Fibroblast of the aortic adventitia (primary cell): ENCODE measurements around the gene MYO5A. TPM values are rescaled to one million over a fixed set of nuclear protein-coding genes. Genes with fewer than 3 reads are reported as not detected.
A peak's percentile ranks its signal among the peaks of the same experiment; 100 is the strongest.

Experiments
- DNase-seq: peaks from one replicate; pipeline ENCODE4 v3.0.0-alpha.2; 2010; ENCODE audit warnings: low read depth
- H3K4me3 ChIP-seq: 2 replicates; pipeline ENCODE4 v1.5.1; 2011; ENCODE audit warnings: low read depth, mild to moderate bottlenecking, control low read depth, low read length, moderate library complexity
- small RNA-seq: library from RNA; depleted of rRNA; stranded (forward); fragments of <200 nt; gene quantifications from one replicate; pipeline ENCODE3, GENCODE V24; 2012
- total RNA-seq: library from RNA; depleted of rRNA; stranded (reverse); fragments of >200 nt; gene quantifications from 2 replicates; pipeline ENCODE4 v1.2.3, GENCODE V29; 2012; ENCODE audit warnings: low replicate concordance
- TF ChIP-seq, protein P1 (sequence below): IDR thresholded peaks from 2 replicates; pipeline ENCODE4 v1.5.1; 2011; ENCODE audit warnings: mild to moderate bottlenecking, low read length, control low read depth, inconsistent platforms; ENCODE audit not compliant: insufficient read depth

The MYO5A gene
- total RNA-seq, 1 donor, result 80.3 TPM

DNA sequence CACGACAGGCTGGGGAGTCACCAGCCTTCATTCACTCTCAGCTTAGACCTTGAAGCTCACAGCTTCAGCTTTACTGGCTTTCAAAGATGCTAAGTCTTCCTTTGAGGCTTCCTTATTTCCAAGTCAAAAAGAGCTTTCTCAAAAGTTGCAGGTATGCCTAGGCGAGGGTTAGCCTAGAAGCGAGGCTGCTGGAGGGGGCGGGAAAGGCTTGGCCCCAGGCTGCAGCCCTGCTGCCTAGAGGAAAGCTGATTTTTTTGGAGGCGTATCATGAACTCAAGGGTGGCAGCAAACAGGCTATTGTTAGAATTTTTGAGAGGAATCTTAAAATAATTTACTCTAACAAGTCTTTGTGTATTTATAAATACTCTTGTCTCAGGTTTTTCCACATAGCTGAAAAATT, 270.2 kb downstream of the MYO5A start:
- no peak for DNase-seq
- no peak overlapping the region for H3K4me3 ChIP-seq
- TF ChIP-seq, protein P1, sequence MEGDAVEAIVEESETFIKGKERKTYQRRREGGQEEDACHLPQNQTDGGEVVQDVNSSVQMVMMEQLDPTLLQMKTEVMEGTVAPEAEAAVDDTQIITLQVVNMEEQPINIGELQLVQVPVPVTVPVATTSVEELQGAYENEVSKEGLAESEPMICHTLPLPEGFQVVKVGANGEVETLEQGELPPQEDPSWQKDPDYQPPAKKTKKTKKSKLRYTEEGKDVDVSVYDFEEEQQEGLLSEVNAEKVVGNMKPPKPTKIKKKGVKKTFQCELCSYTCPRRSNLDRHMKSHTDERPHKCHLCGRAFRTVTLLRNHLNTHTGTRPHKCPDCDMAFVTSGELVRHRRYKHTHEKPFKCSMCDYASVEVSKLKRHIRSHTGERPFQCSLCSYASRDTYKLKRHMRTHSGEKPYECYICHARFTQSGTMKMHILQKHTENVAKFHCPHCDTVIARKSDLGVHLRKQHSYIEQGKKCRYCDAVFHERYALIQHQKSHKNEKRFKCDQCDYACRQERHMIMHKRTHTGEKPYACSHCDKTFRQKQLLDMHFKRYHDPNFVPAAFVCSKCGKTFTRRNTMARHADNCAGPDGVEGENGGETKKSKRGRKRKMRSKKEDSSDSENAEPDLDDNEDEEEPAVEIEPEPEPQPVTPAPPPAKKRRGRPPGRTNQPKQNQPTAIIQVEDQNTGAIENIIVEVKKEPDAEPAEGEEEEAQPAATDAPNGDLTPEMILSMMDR, result no peak

DNA sequence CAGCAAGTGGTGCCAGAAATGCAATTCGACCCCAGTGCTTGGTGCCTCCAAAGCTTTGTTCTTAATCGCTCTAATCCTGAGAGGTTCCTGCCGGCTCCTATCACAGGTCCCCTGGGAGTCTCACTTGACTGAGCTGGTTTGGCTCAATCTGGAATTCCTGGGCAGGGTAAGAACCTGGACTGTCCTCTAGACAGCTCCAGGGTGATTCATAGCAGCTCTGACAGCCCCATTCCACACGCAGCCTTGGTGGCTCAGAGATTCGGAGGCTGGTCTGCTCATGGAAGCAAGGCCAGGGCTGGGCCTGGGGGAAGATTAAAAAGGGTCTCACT, 271.0 kb downstream of the MYO5A start:
- TF ChIP-seq, protein P1, result no peak
- DNase-seq, result peak; percentile 86

More for the DNA sequence above, 271.0 kb downstream of the MYO5A start:
- H3K4me3 ChIP-seq, result no peak overlapping the region

Small RNAs within 50 kb of the gene (small RNA-seq; reads per million reads assigned to genes)
- gene MIR1266, result not detected

Other genes with a start within 250 kb of the MYO5A start
- gene MYO5C, start 233.1 kb downstream of the MYO5A start, total RNA-seq, result 0.36 TPM in 1 of 2 replicates, not detected in the other
- gene ARPP19, start 40.1 kb upstream of the MYO5A start, total RNA-seq, result 91.5 and 168 TPM in 2 replicates
- gene ATOSA, start 150.5 kb upstream of the MYO5A start, total RNA-seq, result 35.8 and 52.6 TPM in 2 replicates